GM12801 (cell line): ENCODE data around the gene SERINC2.

ENCODE experiments used
- CTCF ChIP-seq: IDR thresholded peaks from one replicate; pipeline ENCODE4 v1.5.1; 2011; ENCODE audit warnings: control low read depth; ENCODE audit not compliant: insufficient read length; ENCODE audit errors: extremely low read depth

SERINC2 gene

GRCh38 chr1:31378001-31378400 lies 35.0 kb upstream of the SERINC2 start:
- TF ChIP-seq CTCF: no peak

GRCh38 chr1:31380181-31380580 lies 32.8 kb upstream of the SERINC2 start:
- no peak for TF ChIP-seq CTCF

GRCh38 chr1:31381394-31382294 lies 31.4 kb upstream of the SERINC2 start:
- TF ChIP-seq CTCF: no peak

GRCh38 chr1:31382379-31382989 lies 30.5 kb upstream of the SERINC2 start:
- TF ChIP-seq CTCF: no peak

- no peak for TF ChIP-seq CTCF
Observed at GRCh38 chr1:31383967-31384366, 29.0 kb upstream of the SERINC2 start.

GRCh38 chr1:31387612-31388011 lies 25.4 kb upstream of the SERINC2 start:
- TF ChIP-seq CTCF: no peak

GRCh38 chr1:31389616-31390015 lies 23.4 kb upstream of the SERINC2 start:
- no peak for TF ChIP-seq CTCF
